K562 treated with DMSO at 1 percent for 24 hours (cell line): ENCODE measurements around the gene CISD3. TPM values are rescaled to one million over a fixed set of nuclear protein-coding genes. Genes with fewer than 3 reads are reported as not detected.

ENCODE experiments used
- total RNA-seq: library from RNA; unstranded; fragments of 300-600 nt; gene quantifications from 2 replicates; pipeline ENCODE4 v1.2.3, GENCODE V29; 2022; ENCODE audit warnings: low read depth; ENCODE audit not compliant: insufficient read depth

The CISD3 gene
- total RNA-seq = 23.2 and 25.1 TPM in 2 replicates

GRCh38 chr17:38729886-38730525 lies at the start of gene CISD3:
Gene CISD3 (plus strand): TSS chr17:38730341. CDS start chr17:38730359, 18 bp downstream.

DNA sequence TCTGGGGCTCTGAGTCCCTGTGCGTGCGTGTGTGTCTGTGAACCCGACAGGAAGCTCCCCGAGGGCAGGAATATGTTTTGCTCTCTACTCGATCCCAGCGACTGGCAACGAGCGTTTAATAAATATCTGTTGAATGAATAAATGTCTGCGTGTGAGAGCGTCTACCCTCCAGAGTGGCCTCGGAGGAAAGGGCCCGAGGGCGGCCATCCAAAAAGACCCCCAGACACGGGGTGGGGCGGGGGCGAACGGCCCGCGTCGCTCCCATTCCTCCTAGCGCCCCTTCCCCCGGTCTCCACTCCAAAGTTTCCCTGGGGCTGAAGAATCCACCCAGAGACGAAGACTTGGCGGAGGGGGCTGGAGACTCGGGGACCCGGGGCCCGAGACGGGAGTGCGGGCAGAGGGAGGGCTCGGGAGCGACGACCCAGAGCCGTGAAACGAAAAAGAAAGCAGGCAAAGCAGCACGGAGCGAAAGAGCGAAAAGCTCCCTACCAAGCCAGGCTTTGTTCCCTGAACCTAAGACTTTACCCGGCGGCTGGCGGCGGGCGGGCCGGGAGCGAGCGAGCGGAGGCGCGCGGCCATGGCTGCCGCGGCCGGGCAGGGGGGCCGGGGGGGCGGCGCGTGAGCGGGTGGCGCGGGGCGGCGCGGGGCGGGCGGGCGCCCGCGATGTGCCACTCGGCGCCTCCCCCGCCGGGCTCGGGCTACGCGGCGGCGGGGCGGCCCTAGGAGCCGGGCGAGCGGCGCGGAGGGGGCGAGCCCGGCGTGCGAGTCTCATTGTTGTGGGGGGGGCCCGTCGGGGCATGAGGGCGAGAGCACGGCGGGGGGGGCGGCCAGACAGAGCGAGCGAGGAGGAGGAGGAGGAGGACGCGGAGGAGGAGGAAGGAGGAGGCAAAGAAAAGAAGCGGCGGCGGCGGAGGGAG lies 25.3 kb upstream of the CISD3 start, which contains the start of gene MLLT6:
TSS of gene MLLT6 (plus strand) at position 668 of the 917 bp plus-strand sequence. CDS start 360 bp downstream, outside the sequence.

GRCh38 chr17:38748149-38748891 lies 18.2 kb downstream of the CISD3 start, which contains the start of gene PCGF2:
Gene PCGF2 (minus strand): TSS chr17:38748336. CDS start chr17:38740402, 7,934 bp downstream.

GRCh38 chr17:38752308-38753070 lies 22.3 kb downstream of the CISD3 start, which contains the start of gene PSMB3:
Gene PSMB3 (plus strand): TSS chr17:38752741. CDS start chr17:38752827, 86 bp downstream.

Other genes starting within 250 kb of the CISD3 start
- 0.46 and 0.64 TPM in 2 replicates for gene SRCIN1, start 124.4 kb upstream of the CISD3 start, total RNA-seq
- gene EPOP, start 55.4 kb upstream of the CISD3 start, total RNA-seq = 4.2 and 4.4 TPM in 2 replicates
- gene MLLT6, start 25.1 kb upstream of the CISD3 start, total RNA-seq = 34.4 and 38.4 TPM in 2 replicates
- 25.8 and 28.1 TPM in 2 replicates for gene PCGF2, start 18.0 kb downstream of the CISD3 start, total RNA-seq
- gene PSMB3, start 22.4 kb downstream of the CISD3 start, total RNA-seq = 444 and 497 TPM in 2 replicates
- 25.7 and 37.8 TPM in 2 replicates for gene PIP4K2B, start 69.2 kb downstream of the CISD3 start, total RNA-seq
- gene CWC25, start 95.0 kb downstream of the CISD3 start, total RNA-seq = 9.3 and 11.8 TPM in 2 replicates
- 2,463 and 2,696 TPM in 2 replicates for gene RPL23, start 123.4 kb downstream of the CISD3 start, total RNA-seq
- 154 and 166 TPM in 2 replicates for gene LASP1, start 139.7 kb downstream of the CISD3 start, total RNA-seq
- not detected in 2 replicates for gene FBXO47, start 237.1 kb downstream of the CISD3 start, total RNA-seq